Measurements from ENCODE around the gene HRC.
A peak's percentile ranks its signal among the peaks of the same experiment; 100 is the strongest.
"Not testable (repeated sequence)": the region's sequence is repeated elsewhere in the genome, so short reads cannot be mapped to it uniquely, and the experiment has no call there.

Gene HRC

DNA sequence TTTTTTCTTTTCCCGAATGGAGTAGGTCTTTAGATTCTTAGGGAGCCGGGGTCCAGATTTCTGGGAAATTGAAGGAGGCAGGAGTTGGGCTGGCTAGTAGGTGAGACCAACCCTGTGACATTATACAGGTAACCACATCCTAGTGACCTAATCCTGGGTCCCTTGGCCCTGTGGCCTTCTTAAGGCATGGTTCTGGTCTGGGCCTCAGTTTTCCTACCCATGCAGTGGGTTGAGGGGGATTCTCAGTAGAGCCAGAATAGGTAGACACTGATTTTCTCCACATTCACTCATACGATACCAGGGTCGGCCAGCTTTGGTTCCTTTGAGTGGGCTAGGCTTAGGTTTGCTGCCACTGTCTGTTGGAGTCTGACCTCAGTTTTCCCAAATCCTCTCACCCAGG is 28.6 kb downstream of the HRC start:
- TF ChIP-seq CTCF (IDR thresholded peaks at IDR 0.05; ENCODE audit: insufficient read depth, low read depth, low read length, missing control alignments): no peak
- DNase-seq (ENCODE audit: low read depth): no peak
- H3K4me3 ChIP-seq (ENCODE audit: low read length): no peak overlapping the region

DNA sequence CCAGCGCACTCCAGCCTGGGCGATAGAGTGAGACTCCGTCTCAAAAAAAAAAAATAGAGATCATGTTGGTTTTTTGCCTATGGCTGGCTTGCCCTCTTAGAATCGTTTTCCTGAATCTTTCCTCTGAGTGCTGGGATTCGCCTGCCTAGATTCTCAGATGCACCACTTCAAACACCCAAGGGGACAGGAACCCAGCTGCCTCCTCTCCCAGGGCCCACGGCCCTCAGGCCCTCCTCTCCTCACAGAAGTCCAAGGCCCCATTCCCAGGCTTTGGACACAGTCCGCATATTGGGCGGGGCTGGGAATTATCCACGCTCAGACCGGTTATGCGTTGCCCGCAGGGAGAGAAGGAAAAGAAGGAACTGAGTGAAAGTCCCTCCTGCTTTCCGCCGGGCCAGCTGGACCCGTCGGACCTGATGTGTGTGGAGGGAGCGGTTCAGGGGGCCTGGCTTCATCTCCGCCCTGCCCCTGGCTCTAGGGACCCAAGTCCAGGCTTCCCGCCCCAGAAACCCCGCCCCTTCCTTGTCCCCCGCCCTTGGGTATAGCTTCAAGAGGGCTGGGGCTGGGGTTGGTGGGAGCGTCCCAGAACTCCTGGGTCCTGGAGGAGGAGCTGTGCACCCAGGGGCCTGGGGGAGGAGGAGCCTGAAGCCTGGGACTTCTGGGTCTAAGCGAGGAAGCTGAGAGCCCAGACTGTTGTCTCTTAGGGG is 30.0 kb downstream of the HRC start:
- H3K4me3 ChIP-seq (ENCODE audit: low read length): no peak overlapping the region
- TF ChIP-seq CTCF (IDR thresholded peaks at IDR 0.05; ENCODE audit: insufficient read depth, low read depth, low read length, missing control alignments): no peak
- peak; percentile 73 for DNase-seq (ENCODE audit: low read depth)

- H3K4me3 ChIP-seq (ENCODE audit: low read length); DNase-seq (ENCODE audit: low read depth): not testable (repeated sequence)
These were observed 31.9 kb downstream of the HRC start for GRCh38 chr19:49123285-49123684.

- not testable (repeated sequence) for DNase-seq (ENCODE audit: low read depth); H3K4me3 ChIP-seq (ENCODE audit: low read length)
These were observed 33.4 kb downstream of the HRC start for GRCh38 chr19:49121841-49122240.

DNA sequence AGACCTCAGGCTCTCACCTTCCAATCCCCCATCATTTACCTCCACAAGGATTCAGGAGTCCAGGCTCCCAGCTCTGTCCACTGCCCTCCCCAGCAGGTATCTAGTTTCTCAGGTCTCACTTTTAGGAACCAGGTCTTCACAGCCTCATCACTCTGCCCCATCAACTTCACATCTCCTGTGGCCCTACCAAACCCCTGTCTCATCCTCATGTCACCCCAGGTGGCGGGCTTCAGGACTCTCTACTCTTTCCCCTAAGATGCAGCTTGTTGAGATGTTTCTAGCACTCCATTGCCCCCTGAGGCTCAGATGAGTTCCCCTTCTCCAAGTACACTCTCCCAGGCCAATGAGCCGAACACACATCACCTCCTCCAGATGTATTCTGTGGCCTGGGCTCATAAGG is 34.3 kb downstream of the HRC start:
- H3K4me3 ChIP-seq (ENCODE audit: low read length): no peak overlapping the region
- no peak for TF ChIP-seq CTCF (IDR thresholded peaks at IDR 0.05; ENCODE audit: insufficient read depth, low read depth, low read length, missing control alignments)
- DNase-seq (ENCODE audit: low read depth): no peak

GRCh38 chr19:49120325-49120683 is 34.9 kb downstream of the HRC start:
- DNase-seq (ENCODE audit: low read depth): no peak
- TF ChIP-seq CTCF (IDR thresholded peaks at IDR 0.05; ENCODE audit: insufficient read depth, low read depth, low read length, missing control alignments): no peak
- no peak overlapping the region for H3K4me3 ChIP-seq (ENCODE audit: low read length)

- peak; percentile 60 for DNase-seq (ENCODE audit: low read depth)
- no peak for TF ChIP-seq CTCF (IDR thresholded peaks at IDR 0.05; ENCODE audit: insufficient read depth, low read depth, low read length, missing control alignments)
- peak within 1 kb of the TSS; percentile 75 for H3K4me3 ChIP-seq (ENCODE audit: low read length)
These were observed 35.5 kb downstream of the HRC start, which contains the start of gene PPFIA3 for GRCh38 chr19:49119411-49120324. Gene PPFIA3, plus strand, starts transcription at chr19:49119544. Its CDS starts 8,330 bp downstream, at chr19:49127874.
